Glomerular endothelial cell (primary cell): ENCODE measurements around the gene ATF6. TPM values are rescaled to one million over a fixed set of nuclear protein-coding genes. Genes with fewer than 3 reads are reported as not detected.

ENCODE experiments used
- DNase-seq: peaks from one replicate; pipeline ENCODE4 v3.0.0-alpha.2; 2011; ENCODE audit warnings: low read depth, low spot score; ENCODE audit errors: extremely low read depth
- total RNA-seq: library from RNA; depleted of rRNA; stranded (reverse); fragments of >200 nt; gene quantifications from 2 replicates; pipeline ENCODE4 v1.2.3, GENCODE V29; 2015

ATF6 gene
- total RNA-seq, 1 donor from 2014 or later = 48.7 TPM

GRCh38 chr1:161955606-161956005 is 189.5 kb downstream of the ATF6 start:
- no peak for DNase-seq

GRCh38 chr1:161956097-161956496 is 190.0 kb downstream of the ATF6 start:
- DNase-seq = no peak

GRCh38 chr1:161956930-161957329 is 190.8 kb downstream of the ATF6 start:
- no peak for DNase-seq

GRCh38 chr1:161958425-161958824 is 192.3 kb downstream of the ATF6 start:
- DNase-seq = no peak

GRCh38 chr1:161962091-161962887 is 196.2 kb downstream of the ATF6 start:
- DNase-seq = peak; percentile 79

- DNase-seq = no peak
Measured at GRCh38 chr1:161966067-161966466, 199.9 kb downstream of the ATF6 start.

- DNase-seq = no peak
Measured at GRCh38 chr1:161970036-161970435, 203.9 kb downstream of the ATF6 start.

- no peak for DNase-seq
Measured at GRCh38 chr1:161970633-161971032, 204.5 kb downstream of the ATF6 start.

- no peak for DNase-seq
Measured at GRCh38 chr1:161972828-161973227, 206.7 kb downstream of the ATF6 start.

GRCh38 chr1:161973924-161974845 is 208.1 kb downstream of the ATF6 start:
- DNase-seq = no peak

- no peak for DNase-seq
Measured at GRCh38 chr1:161978011-161978790, 212.1 kb downstream of the ATF6 start.

- no peak for DNase-seq
Measured at GRCh38 chr1:161981126-161981525, 215.0 kb downstream of the ATF6 start.

GRCh38 chr1:161981735-161982506 is 215.8 kb downstream of the ATF6 start:
- DNase-seq = no peak

GRCh38 chr1:161982507-161982895 is 216.4 kb downstream of the ATF6 start:
- no peak for DNase-seq

- no peak for DNase-seq
Measured at GRCh38 chr1:161982917-161983316, 216.8 kb downstream of the ATF6 start.

GRCh38 chr1:161983725-161984124 is 217.6 kb downstream of the ATF6 start:
- no peak for DNase-seq

GRCh38 chr1:161985301-161985822 is 219.2 kb downstream of the ATF6 start:
- DNase-seq = no peak

GRCh38 chr1:161986328-161986727 is 220.2 kb downstream of the ATF6 start:
- no peak for DNase-seq

GRCh38 chr1:161987303-161987702 is 221.2 kb downstream of the ATF6 start:
- no peak for DNase-seq

GRCh38 chr1:161987872-161988271 is 221.8 kb downstream of the ATF6 start:
- no peak for DNase-seq
